ENCODE results near the gene FSIP2. TPM values are rescaled to one million over a fixed set of nuclear protein-coding genes. Genes with fewer than 3 reads are reported as not detected.
"Not testable (repeated sequence)": the region's sequence is repeated elsewhere in the genome, so short reads cannot be mapped to it uniquely, and the experiment has no call there.

Gene FSIP2
- total and polyA plus RNA-seq, 7 experiments from 2014 or later, result 0.19 to 0.81 (median 0.54) TPM; not detected in 2

GRCh38 chr2:185860321-185860720 is 121.7 kb downstream of the FSIP2 start:
- H3K4me1 ChIP-seq (ENCODE audit: control insufficient read depth in 2 of 2, insufficient read depth in 2 of 2, low read length in 2 of 2), result no peaks in the 10 kb centered on the region
- ATAC-seq (no peak), DNase-seq (no peak)
- Mint-ChIP-seq H3K4me3 (no peak overlapping the region), H3K36me3 (peaks cover 0 to 17% (median 4%) of the 10 kb centered on the region in 5 donors), H3K4me1 (no peaks in the 10 kb centered on the region), H3K27ac (no peak overlapping the region), H3K27me3 (no peaks in the 10 kb centered on the region), H3K9me3 (peaks cover 0 to 8% (median 5%) of the 10 kb centered on the region in 11 donors)
- H3K36me3 ChIP-seq (ENCODE audit: control insufficient read depth in 2 of 3, insufficient read depth in 3 of 3, low read length in 3 of 3), result no peaks in the 10 kb centered on the region
- H3K27ac ChIP-seq (ENCODE audit: low read depth, low read length), result no peak overlapping the region
- H3K4me3 ChIP-seq (ENCODE audit: low read length), result no peak overlapping the region
- no peaks in the 10 kb centered on the region for H3K27me3 ChIP-seq (ENCODE audit: control insufficient read depth in 2 of 2, insufficient read depth in 2 of 2, low read length in 2 of 2)
- ChIA-PET CTCF (no interaction called here), POLR2A (no interaction called here)
- H3K9me3 ChIP-seq (ENCODE audit: control insufficient read depth in 2 of 3, low read length in 3 of 3), result no peaks in the 10 kb centered on the region
- intact Hi-C loops (cut with micrococcal nuclease), result no loop called here

DNA sequence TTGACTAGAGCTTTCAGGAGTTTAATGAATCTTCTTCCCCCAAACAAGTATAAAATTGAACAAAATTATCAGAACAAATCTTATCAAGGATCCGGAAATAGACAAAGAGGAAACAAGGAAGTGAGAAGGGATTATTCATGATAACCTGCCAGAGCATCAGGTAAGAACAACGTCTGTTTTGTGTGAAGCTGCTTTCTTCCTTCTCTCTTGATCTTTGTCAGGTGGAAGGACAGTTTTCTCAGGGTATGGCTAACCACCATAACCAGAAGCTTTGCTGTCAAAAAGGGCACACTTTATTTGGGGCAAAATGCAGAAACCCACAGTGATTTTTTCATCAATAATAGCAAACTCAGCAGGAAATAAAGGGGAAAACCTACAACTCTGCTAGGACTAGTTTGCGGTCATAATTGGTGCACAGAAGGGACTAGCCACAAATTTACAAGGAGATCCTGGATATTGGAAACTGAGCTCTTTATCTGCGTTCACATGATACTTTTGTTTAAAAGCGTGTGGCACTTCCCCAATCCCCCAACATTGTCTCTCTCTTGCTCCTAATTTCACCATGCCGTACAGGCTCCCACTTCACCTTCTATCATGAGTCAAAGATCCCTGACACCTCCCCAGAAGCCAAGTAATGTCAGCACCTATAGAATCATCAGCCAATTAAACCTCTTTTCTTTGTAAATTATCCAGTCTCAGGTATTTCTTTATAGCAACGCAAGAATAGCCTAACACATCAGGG is 124.2 kb downstream of the FSIP2 start:
- no peaks in the 10 kb centered on the region for H3K9me3 ChIP-seq (ENCODE audit: control insufficient read depth in 2 of 3, low read length in 3 of 3)
- H3K4me1 Mint-ChIP-seq, result no peaks in the 10 kb centered on the region
- POLR2A ChIA-PET, result no interaction called here
- intact Hi-C loops (cut with micrococcal nuclease), result no loop called here
- peaks cover 0 to 17% (median 4%) of the 10 kb centered on the region in 5 donors for H3K36me3 Mint-ChIP-seq
- no peak overlapping the region for H3K4me3 ChIP-seq (ENCODE audit: low read length)
- no peaks in the 10 kb centered on the region for H3K36me3 ChIP-seq (ENCODE audit: control insufficient read depth in 2 of 3, insufficient read depth in 3 of 3, low read length in 3 of 3)
- H3K9me3 Mint-ChIP-seq, result peaks cover 0 to 7% (median 5%) of the 10 kb centered on the region in 11 donors
- ATAC-seq (no peak), DNase-seq (no peak)
- no peaks in the 10 kb centered on the region for H3K4me1 ChIP-seq (ENCODE audit: control insufficient read depth in 2 of 2, insufficient read depth in 2 of 2, low read length in 2 of 2)
- no peaks in the 10 kb centered on the region for H3K27me3 Mint-ChIP-seq
- no peak overlapping the region for H3K4me3 Mint-ChIP-seq
- CTCF ChIA-PET, result no interaction called here
- no peak overlapping the region for H3K27ac ChIP-seq (ENCODE audit: low read depth, low read length)
- H3K27me3 ChIP-seq (ENCODE audit: control insufficient read depth in 2 of 2, insufficient read depth in 2 of 2, low read length in 2 of 2), result no peaks in the 10 kb centered on the region
- no peak overlapping the region for H3K27ac Mint-ChIP-seq

GRCh38 chr2:185864468-185865260 is 126.1 kb downstream of the FSIP2 start:
- H3K27ac Mint-ChIP-seq; H3K27me3 ChIP-seq (ENCODE audit: control insufficient read depth in 2 of 2, insufficient read depth in 2 of 2, low read length in 2 of 2); H3K4me3 Mint-ChIP-seq; H3K27me3 Mint-ChIP-seq; intact Hi-C loops (cut with micrococcal nuclease); H3K4me3 ChIP-seq (ENCODE audit: low read length); CTCF ChIA-PET; H3K4me1 ChIP-seq (ENCODE audit: control insufficient read depth in 2 of 2, insufficient read depth in 2 of 2, low read length in 2 of 2); H3K27ac ChIP-seq (ENCODE audit: low read depth, low read length); ATAC-seq; H3K4me1 Mint-ChIP-seq; H3K9me3 ChIP-seq (ENCODE audit: control insufficient read depth in 2 of 3, low read length in 3 of 3); DNase-seq; POLR2A ChIA-PET; H3K36me3 ChIP-seq (ENCODE audit: control insufficient read depth in 2 of 3, insufficient read depth in 3 of 3, low read length in 3 of 3): not testable (repeated sequence)
- peaks cover 0 to 17% (median 3%) of the 10 kb centered on the region in 5 donors for H3K36me3 Mint-ChIP-seq
- H3K9me3 Mint-ChIP-seq, result peaks cover 0 to 10% (median 4%) of the 10 kb centered on the region in 11 donors

GRCh38 chr2:185875136-185875931 is 136.7 kb downstream of the FSIP2 start:
- CTCF ChIA-PET, result no interaction called here
- Mint-ChIP-seq H3K4me3 (no peak overlapping the region), H3K36me3 (no peaks in the 10 kb centered on the region), H3K4me1 (no peaks in the 10 kb centered on the region), H3K27me3 (no peaks in the 10 kb centered on the region), H3K27ac (no peak overlapping the region), H3K9me3 (no peaks in the 10 kb centered on the region)
- no peak for DNase-seq
- ATAC-seq, result no peak
- Histone ChIP-seq H3K4me3 (ENCODE audit: low read length) (no peak overlapping the region), H3K27ac (ENCODE audit: low read depth, low read length) (no peak overlapping the region), H3K4me1 (ENCODE audit: control insufficient read depth in 2 of 2, insufficient read depth in 2 of 2, low read length in 2 of 2) (no peaks in the 10 kb centered on the region), H3K9me3 (ENCODE audit: control insufficient read depth in 2 of 3, low read length in 3 of 3) (no peaks in the 10 kb centered on the region), H3K36me3 (ENCODE audit: control insufficient read depth in 2 of 3, insufficient read depth in 3 of 3, low read length in 3 of 3) (no peaks in the 10 kb centered on the region), H3K27me3 (ENCODE audit: control insufficient read depth in 2 of 2, insufficient read depth in 2 of 2, low read length in 2 of 2) (no peaks in the 10 kb centered on the region)
- intact Hi-C loops (cut with micrococcal nuclease), result no loop called here
- POLR2A ChIA-PET, result no interaction called here

DNA sequence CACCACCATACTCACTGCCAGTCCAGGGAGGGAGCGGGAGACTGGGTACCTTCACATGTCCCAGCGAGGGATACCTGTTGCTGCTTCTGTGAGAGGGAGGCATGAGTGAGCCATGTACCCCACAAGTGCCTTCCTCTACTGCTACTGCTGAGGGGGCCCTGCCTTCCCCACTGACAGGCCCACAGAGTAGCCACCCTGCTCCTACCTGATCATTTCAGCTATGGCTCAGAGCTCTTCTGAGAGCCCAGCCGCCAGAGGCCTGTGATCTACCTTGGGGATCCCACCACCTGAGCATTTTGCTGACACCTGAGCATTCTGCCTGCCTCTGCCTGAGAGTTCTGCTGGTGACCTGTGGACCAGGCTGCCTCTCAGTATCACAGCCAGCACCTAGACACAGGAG is 137.6 kb downstream of the FSIP2 start:
- H3K4me3 ChIP-seq (ENCODE audit: low read length), result no peak overlapping the region
- Mint-ChIP-seq H3K9me3 (no peaks in the 10 kb centered on the region), H3K27me3 (no peaks in the 10 kb centered on the region), H3K4me3 (no peak overlapping the region), H3K4me1 (no peaks in the 10 kb centered on the region), H3K36me3 (peaks cover 0 to 7% (median 3%) of the 10 kb centered on the region in 5 donors), H3K27ac (no peak overlapping the region)
- H3K27me3 ChIP-seq (ENCODE audit: control insufficient read depth in 2 of 2, insufficient read depth in 2 of 2, low read length in 2 of 2), result no peaks in the 10 kb centered on the region
- no peaks in the 10 kb centered on the region for H3K4me1 ChIP-seq (ENCODE audit: control insufficient read depth in 2 of 2, insufficient read depth in 2 of 2, low read length in 2 of 2)
- POLR2A ChIA-PET, result no interaction called here
- no peak overlapping the region for H3K27ac ChIP-seq (ENCODE audit: low read depth, low read length)
- H3K9me3 ChIP-seq (ENCODE audit: control insufficient read depth in 2 of 3, low read length in 3 of 3), result no peaks in the 10 kb centered on the region
- intact Hi-C loops (cut with micrococcal nuclease), result no loop called here
- no peak for ATAC-seq
- no peaks in the 10 kb centered on the region for H3K36me3 ChIP-seq (ENCODE audit: control insufficient read depth in 2 of 3, insufficient read depth in 3 of 3, low read length in 3 of 3)
- DNase-seq, result no peak
- CTCF ChIA-PET, result no interaction called here

GRCh38 chr2:185880396-185880795 is 141.8 kb downstream of the FSIP2 start:
- DNase-seq (no peak), ATAC-seq (no peak)
- no peaks in the 10 kb centered on the region for H3K36me3 ChIP-seq (ENCODE audit: control insufficient read depth in 2 of 3, insufficient read depth in 3 of 3, low read length in 3 of 3)
- H3K4me1 Mint-ChIP-seq, result no peaks in the 10 kb centered on the region
- H3K9me3 ChIP-seq (ENCODE audit: control insufficient read depth in 2 of 3, low read length in 3 of 3), result no peaks in the 10 kb centered on the region
- no peaks in the 10 kb centered on the region for H3K4me1 ChIP-seq (ENCODE audit: control insufficient read depth in 2 of 2, insufficient read depth in 2 of 2, low read length in 2 of 2)
- H3K4me3 ChIP-seq (ENCODE audit: low read length), result no peak overlapping the region
- no peak overlapping the region for H3K27ac Mint-ChIP-seq
- ChIA-PET CTCF (no interaction called here), POLR2A (no interaction called here)
- H3K27me3 ChIP-seq (ENCODE audit: control insufficient read depth in 2 of 2, insufficient read depth in 2 of 2, low read length in 2 of 2), result no peaks in the 10 kb centered on the region
- peaks cover 0 to 9% (median 0%) of the 10 kb centered on the region in 11 donors for H3K9me3 Mint-ChIP-seq
- no peak overlapping the region for H3K27ac ChIP-seq (ENCODE audit: low read depth, low read length)
- peaks cover 0 to 17% (median 4%) of the 10 kb centered on the region in 5 donors for H3K36me3 Mint-ChIP-seq
- H3K27me3 Mint-ChIP-seq, result no peaks in the 10 kb centered on the region
- intact Hi-C loops (cut with micrococcal nuclease), result no loop called here
- H3K4me3 Mint-ChIP-seq, result no peak overlapping the region
